Right atrium auricular region (tissue), 2 donors: Measurements from ENCODE around the gene TNFAIP8L1. TPM values are rescaled to one million over a fixed set of nuclear protein-coding genes. Genes with fewer than 3 reads are reported as not detected.

Experiments used
- DNase-seq: peaks from one replicate; pipeline ENCODE4 v3.0.0-alpha.2; 2019; ENCODE audit warnings: low spot score
- H3K27ac ChIP-seq, 2 donors: fragments of 200-600 bp; sonication (generic); 1 replicate in 1 of 2; 2 replicates in 1 of 2; pipeline ENCODE4 v1.5.1; 2016 to 2019
- H3K27me3 ChIP-seq, 2 donors: fragments of 200-600 bp; sonication (generic); one replicate each; pipeline versions ENCODE4 v1.5.1 to v1.6.0; 2017 to 2019
- H3K36me3 ChIP-seq: fragments of 200-600 bp; sonication (generic); one replicate; pipeline ENCODE4 v1.5.1; 2016
- H3K4me1 ChIP-seq, 2 donors: fragments of 200-600 bp; sonication (generic); one replicate each; pipeline versions ENCODE4 v1.5.1 to v1.6.0; 2017 to 2019
- H3K4me3 ChIP-seq, 2 donors: fragments of 200-600 bp; sonication (generic); 1 replicate in 1 of 2; 2 replicates in 1 of 2; pipeline ENCODE4 v1.5.1; 2017 to 2019; ENCODE audit warnings: mild to moderate bottlenecking in 1 of 2, moderate library complexity in 1 of 2
- H3K9me3 ChIP-seq, 2 donors: fragments of 200-600 bp; sonication (generic); one replicate each; pipeline ENCODE4 v1.5.1; 2019
- total RNA-seq, 2 donors: library from RNA; depleted of rRNA; stranded (reverse); fragments of >200 nt; gene quantifications; one replicate each; pipeline ENCODE4 v1.1.0, GENCODE V29; 2016
- TF ChIP-seq, protein P1 (sequence below), 2 donors: fragments of 200-600 bp; sonication (generic); IDR thresholded peaks; one replicate each; pipeline ENCODE4 v1.5.1; 2019; ENCODE audit warnings: antibody characterized with exemption in 2 of 2

The TNFAIP8L1 gene
- total RNA-seq, 2 donors from 2014 or later: 2.6 to 4.2 TPM

DNA sequence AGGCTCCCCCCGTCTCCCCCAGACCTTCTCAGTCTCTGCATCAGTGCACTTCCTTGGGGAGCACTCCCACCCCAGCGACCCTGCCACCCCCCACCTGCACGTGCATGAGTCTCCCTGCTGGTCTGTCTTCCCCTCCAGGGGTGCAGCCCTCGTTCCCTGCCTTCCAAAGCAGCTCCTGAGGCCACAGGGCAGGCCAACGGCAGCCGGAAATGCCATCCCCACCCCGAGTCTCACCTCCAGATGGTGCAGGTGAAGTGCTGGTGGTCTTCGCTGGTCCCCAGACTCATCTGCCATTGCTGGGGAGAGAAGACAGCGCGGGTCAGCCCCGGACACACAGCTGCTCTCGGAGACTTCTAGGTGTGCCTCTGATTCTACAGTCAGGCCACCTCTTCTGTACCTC is 25.3 kb downstream of the TNFAIP8L1 start:
- DNase-seq: no peak
- H3K27ac ChIP-seq: no peak overlapping the region

DNA sequence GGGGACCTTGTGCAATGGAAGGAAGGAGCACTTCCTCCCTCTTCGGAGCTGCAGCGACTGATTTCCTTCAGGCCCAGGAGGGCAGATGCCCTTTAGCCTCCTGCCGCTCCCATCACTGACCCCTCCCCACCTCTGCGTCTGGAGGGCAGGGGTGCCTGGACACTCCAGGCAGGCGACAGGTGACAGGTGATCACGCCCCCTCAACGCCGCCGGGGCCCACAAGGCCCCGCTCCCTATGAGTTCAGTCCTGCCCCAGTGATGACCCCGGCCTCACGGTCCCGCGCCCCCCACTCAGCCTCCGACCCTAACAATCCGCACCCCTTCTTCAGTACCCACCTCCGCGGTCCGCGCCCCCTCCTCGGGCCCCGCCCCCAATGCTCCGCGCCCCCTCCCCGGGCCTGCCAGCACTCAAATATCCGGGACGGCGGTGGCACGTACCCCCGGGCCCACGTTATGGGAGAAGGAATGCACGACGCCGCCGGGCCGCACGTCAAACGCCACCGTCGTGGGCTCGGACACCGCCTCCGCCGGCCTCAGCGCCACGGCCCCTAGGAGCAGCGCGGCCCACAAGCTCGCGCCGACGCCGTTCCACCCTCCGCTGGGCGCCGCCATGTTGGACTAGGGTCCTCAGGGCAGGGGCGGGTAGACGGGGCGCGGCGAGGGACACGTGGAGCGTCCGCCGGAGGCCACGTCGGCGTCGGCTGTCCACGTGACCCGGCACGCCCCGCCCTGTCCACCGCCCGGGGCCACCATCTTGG is 30.6 kb downstream of the TNFAIP8L1 start, which contains the start of gene MYDGF:
Gene MYDGF (minus strand): TSS at position 620 of the 758 bp plus-strand sequence. CDS start 8 bp downstream, at position 612.
- Histone ChIP-seq H3K4me3 (peak within 1 kb of the TSS; percentile 99), H3K9me3 (no peaks in the 10 kb centered on the region), H3K27me3 (no peaks in the 10 kb centered on the region), H3K36me3 (peaks cover 37% of the 10 kb centered on the region), H3K27ac (peak within 1 kb of the TSS; percentile 80 to 84), H3K4me1 (peaks cover 0 to 25% of the 10 kb centered on the region in 2 donors)
- DNase-seq: peak; percentile 91
- TF ChIP-seq, protein P1, sequence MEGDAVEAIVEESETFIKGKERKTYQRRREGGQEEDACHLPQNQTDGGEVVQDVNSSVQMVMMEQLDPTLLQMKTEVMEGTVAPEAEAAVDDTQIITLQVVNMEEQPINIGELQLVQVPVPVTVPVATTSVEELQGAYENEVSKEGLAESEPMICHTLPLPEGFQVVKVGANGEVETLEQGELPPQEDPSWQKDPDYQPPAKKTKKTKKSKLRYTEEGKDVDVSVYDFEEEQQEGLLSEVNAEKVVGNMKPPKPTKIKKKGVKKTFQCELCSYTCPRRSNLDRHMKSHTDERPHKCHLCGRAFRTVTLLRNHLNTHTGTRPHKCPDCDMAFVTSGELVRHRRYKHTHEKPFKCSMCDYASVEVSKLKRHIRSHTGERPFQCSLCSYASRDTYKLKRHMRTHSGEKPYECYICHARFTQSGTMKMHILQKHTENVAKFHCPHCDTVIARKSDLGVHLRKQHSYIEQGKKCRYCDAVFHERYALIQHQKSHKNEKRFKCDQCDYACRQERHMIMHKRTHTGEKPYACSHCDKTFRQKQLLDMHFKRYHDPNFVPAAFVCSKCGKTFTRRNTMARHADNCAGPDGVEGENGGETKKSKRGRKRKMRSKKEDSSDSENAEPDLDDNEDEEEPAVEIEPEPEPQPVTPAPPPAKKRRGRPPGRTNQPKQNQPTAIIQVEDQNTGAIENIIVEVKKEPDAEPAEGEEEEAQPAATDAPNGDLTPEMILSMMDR (IDR thresholded peaks at IDR 0.05): no peak

More for the DNA sequence above, 25.3 kb downstream of the TNFAIP8L1 start:
- Histone ChIP-seq H3K27me3 (no peaks in the 10 kb centered on the region), H3K4me3 (no peak overlapping the region), H3K9me3 (no peaks in the 10 kb centered on the region), H3K36me3 (peaks cover 76% of the 10 kb centered on the region), H3K4me1 (peaks cover 0 to 10% of the 10 kb centered on the region in 2 donors)
- TF ChIP-seq, protein P1 (IDR thresholded peaks at IDR 0.05): no peak

DNA sequence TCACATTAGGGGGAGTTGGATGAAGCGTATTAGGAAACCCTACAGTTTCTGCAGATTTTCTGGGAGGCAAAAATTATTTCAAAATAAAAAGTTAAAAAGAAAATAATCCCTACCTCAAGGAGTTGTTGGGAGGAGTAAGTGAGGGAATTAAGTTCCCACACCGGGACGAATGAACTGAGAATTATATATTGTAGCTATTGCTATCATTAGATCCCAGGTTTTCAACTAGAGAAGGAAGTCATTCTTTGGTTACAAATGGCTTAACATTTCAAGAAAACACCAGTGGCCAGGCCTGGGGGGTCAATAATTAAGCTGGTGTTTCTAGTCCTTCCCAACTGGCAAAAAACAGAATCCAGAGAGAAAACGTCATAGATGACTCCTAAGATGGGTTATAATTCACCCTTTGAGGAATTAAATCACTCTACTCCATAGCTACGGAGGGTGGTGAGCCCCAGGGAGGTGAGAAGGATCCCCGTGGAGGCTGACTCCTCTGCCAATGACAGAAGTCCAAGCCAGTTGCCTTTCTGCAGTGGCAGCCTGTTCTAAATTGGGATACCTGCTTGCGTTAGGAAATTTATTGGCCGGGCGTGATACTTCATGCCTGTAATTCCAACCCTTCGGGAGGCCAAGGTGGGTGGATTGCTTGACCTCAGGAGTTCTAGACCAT is 32.0 kb downstream of the TNFAIP8L1 start:
- peak overlapping the region; percentile 80 to 84 for H3K27ac ChIP-seq
- H3K9me3 ChIP-seq: no peaks in the 10 kb centered on the region
- peaks cover 0 to 25% of the 10 kb centered on the region in 2 donors for H3K4me1 ChIP-seq
- DNase-seq: no peak
- H3K36me3 ChIP-seq: peaks cover 31% of the 10 kb centered on the region
- H3K4me3 ChIP-seq: no peak overlapping the region
- no peaks in the 10 kb centered on the region for H3K27me3 ChIP-seq
- TF ChIP-seq, protein P1 (IDR thresholded peaks at IDR 0.05): no peak

DNA sequence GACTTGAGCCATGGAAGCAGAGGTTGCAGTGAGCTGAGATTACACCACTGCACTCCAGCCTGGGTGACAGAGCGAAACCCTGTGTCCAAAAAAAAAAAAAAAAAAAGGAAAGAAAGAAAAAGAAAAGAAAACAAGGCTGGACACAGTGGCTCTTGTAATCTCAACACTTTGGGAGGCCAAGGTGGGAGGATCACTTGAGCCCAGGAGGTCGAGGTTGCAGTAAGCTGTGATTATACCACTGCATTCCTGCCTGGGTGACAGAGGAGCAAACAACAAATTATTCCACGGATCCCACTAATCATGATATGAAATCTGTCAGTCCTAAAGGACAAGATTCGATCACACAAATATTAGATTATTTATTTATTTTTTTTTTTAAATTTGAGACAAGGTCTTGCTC is 33.9 kb downstream of the TNFAIP8L1 start:
- Histone ChIP-seq H3K27me3 (no peaks in the 10 kb centered on the region), H3K4me1 (peaks cover 0 to 34% of the 10 kb centered on the region in 2 donors), H3K4me3 (no peak overlapping the region), H3K36me3 (peaks cover 28% of the 10 kb centered on the region), H3K9me3 (no peaks in the 10 kb centered on the region), H3K27ac (no peak overlapping the region)
- DNase-seq: no peak
- TF ChIP-seq, protein P1 (IDR thresholded peaks at IDR 0.05): no peak

DNA sequence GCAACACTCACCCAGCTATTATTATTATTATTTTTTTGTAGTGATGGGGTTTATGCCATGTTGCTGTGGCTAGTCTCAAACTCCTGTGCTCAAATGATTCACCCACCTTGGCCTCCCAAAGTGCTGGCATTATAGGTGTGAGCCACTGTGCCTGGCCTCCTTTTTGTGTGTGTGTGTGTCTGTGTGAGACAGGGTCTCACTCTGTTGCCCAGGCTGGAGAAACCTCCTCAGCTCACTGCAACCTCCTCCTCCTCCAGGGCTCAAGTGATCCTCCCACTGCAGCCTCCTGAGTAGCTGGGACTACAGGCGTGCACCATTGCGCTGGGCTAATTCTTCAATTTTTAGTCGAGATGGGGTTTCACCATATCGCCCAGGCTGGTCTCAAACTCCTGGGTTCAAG is 34.4 kb downstream of the TNFAIP8L1 start:
- H3K4me3 ChIP-seq: no peak overlapping the region
- no peak overlapping the region for H3K27ac ChIP-seq
- H3K27me3 ChIP-seq: no peaks in the 10 kb centered on the region
- no peak for DNase-seq
- H3K9me3 ChIP-seq: no peaks in the 10 kb centered on the region
- H3K36me3 ChIP-seq: peaks cover 22% of the 10 kb centered on the region
- TF ChIP-seq, protein P1 (IDR thresholded peaks at IDR 0.05): no peak
- peaks cover 0 to 33% of the 10 kb centered on the region in 2 donors for H3K4me1 ChIP-seq
